ENCODE data around the gene SHISAL2A. TPM values are rescaled to one million over a fixed set of nuclear protein-coding genes. Genes with fewer than 3 reads are reported as not detected.

Gene SHISAL2A
- total RNA-seq, 1 experiment from 2014 or later, result 0.26 TPM

GRCh38 chr1:52679048-52679447, 46.1 kb downstream of the SHISAL2A start:
- no peaks in the 10 kb centered on the region for H3K9me3 Mint-ChIP-seq (ENCODE audit: unreplicated experiment)
- CTCF ChIA-PET, result interaction anchor here (0.7 kb wide), 1 partner anchor 229 kb away, joined by 5 read pairs; no protein-coding TSS in a partner anchor
- intact Hi-C loops (cut with micrococcal nuclease), result no loop called here

GRCh38 chr1:52679498-52679897, 46.5 kb downstream of the SHISAL2A start:
- Mint-ChIP-seq H3K4me3 (ENCODE audit: unreplicated experiment) (no peak overlapping the region), H3K27me3 (ENCODE audit: insufficient read depth, unreplicated experiment) (no peaks in the 10 kb centered on the region), H3K36me3 (ENCODE audit: insufficient read depth, unreplicated experiment) (peaks cover 8% of the 10 kb centered on the region), H3K27ac (ENCODE audit: low read depth, unreplicated experiment) (no peak overlapping the region), H3K4me1 (ENCODE audit: insufficient read depth, unreplicated experiment) (peaks cover 8% of the 10 kb centered on the region), H3K9me3 (ENCODE audit: unreplicated experiment) (no peaks in the 10 kb centered on the region)
- no peak for DNase-seq (ENCODE audit: unreplicated experiment)
- BruUV-seq (replicated peaks), result no TSS peak
- POLR2A ChIA-PET, result no interaction called here
- intact Hi-C loops (cut with micrococcal nuclease), result no loop called here
- CTCF ChIA-PET, result no interaction called here
- TF ChIP-seq CTCF (IDR thresholded peaks at IDR 0.05; ENCODE audit: unreplicated experiment), result no peak

More at GRCh38 chr1:52679048-52679447, 46.1 kb downstream of the SHISAL2A start:
- no peak for DNase-seq (ENCODE audit: unreplicated experiment)
- Mint-ChIP-seq H3K4me1 (ENCODE audit: insufficient read depth, unreplicated experiment) (peaks cover 8% of the 10 kb centered on the region), H3K27me3 (ENCODE audit: insufficient read depth, unreplicated experiment) (no peaks in the 10 kb centered on the region), H3K27ac (ENCODE audit: low read depth, unreplicated experiment) (no peak overlapping the region), H3K4me3 (ENCODE audit: unreplicated experiment) (no peak overlapping the region), H3K36me3 (ENCODE audit: insufficient read depth, unreplicated experiment) (peaks cover 8% of the 10 kb centered on the region)
- POLR2A ChIA-PET, result interaction anchor here (1.0 kb wide), 1 partner anchor 20 kb away, joined by 5 read pairs; no protein-coding TSS in a partner anchor
- no peak for TF ChIP-seq CTCF (IDR thresholded peaks at IDR 0.05; ENCODE audit: unreplicated experiment)
- no TSS peak for BruUV-seq (replicated peaks)

GRCh38 chr1:52680353-52680752, 47.4 kb downstream of the SHISAL2A start:
- Mint-ChIP-seq H3K4me1 (ENCODE audit: insufficient read depth, unreplicated experiment) (peaks cover 8% of the 10 kb centered on the region), H3K27ac (ENCODE audit: low read depth, unreplicated experiment) (no peak overlapping the region), H3K27me3 (ENCODE audit: insufficient read depth, unreplicated experiment) (no peaks in the 10 kb centered on the region), H3K4me3 (ENCODE audit: unreplicated experiment) (no peak overlapping the region), H3K9me3 (ENCODE audit: unreplicated experiment) (no peaks in the 10 kb centered on the region), H3K36me3 (ENCODE audit: insufficient read depth, unreplicated experiment) (peaks cover 11% of the 10 kb centered on the region)
- no peak for DNase-seq (ENCODE audit: unreplicated experiment)
- ChIA-PET CTCF (no interaction called here), POLR2A (interaction anchor here (1.4 to 1.5 kb wide), 2 partner anchors 10 to 219 kb away, joined by 3 to 6 read pairs; no protein-coding TSS in a partner anchor)
- TF ChIP-seq CTCF (IDR thresholded peaks at IDR 0.05; ENCODE audit: unreplicated experiment), result no peak
- intact Hi-C loops (cut with micrococcal nuclease), result loop anchor here (10.0 kb wide), 1 partner anchor 246 kb away; no protein-coding TSS in a partner anchor
- no TSS peak for BruUV-seq (replicated peaks)

- CTCF ChIA-PET, result interaction anchor here (0.6 kb wide), 1 partner anchor 19 kb away, joined by 3 read pairs; no protein-coding TSS in a partner anchor
- intact Hi-C loops (cut with micrococcal nuclease), result loop anchor here (10.0 kb wide), 1 partner anchor 246 kb away; no protein-coding TSS in a partner anchor
- Mint-ChIP-seq H3K27me3 (ENCODE audit: insufficient read depth, unreplicated experiment) (no peaks in the 10 kb centered on the region), H3K4me3 (ENCODE audit: unreplicated experiment) (no peak overlapping the region), H3K27ac (ENCODE audit: low read depth, unreplicated experiment) (no peak overlapping the region), H3K36me3 (ENCODE audit: insufficient read depth, unreplicated experiment) (peaks cover 19% of the 10 kb centered on the region), H3K9me3 (ENCODE audit: unreplicated experiment) (no peaks in the 10 kb centered on the region), H3K4me1 (ENCODE audit: insufficient read depth, unreplicated experiment) (peaks cover 11% of the 10 kb centered on the region)
- DNase-seq (ENCODE audit: unreplicated experiment), result no peak
- no peak for TF ChIP-seq CTCF (IDR thresholded peaks at IDR 0.05; ENCODE audit: unreplicated experiment)
- POLR2A ChIA-PET, result interaction anchor here (1.4 to 1.5 kb wide), 2 partner anchors 11 to 220 kb away, joined by 3 to 6 read pairs; no protein-coding TSS in a partner anchor
- no TSS peak for BruUV-seq (replicated peaks)
These were observed 48.2 kb downstream of the SHISAL2A start for GRCh38 chr1:52681136-52681535.
